SIG-M5 (cell line): ENCODE measurements around the gene LBHD2.
"Not testable (repeated sequence)": the region's sequence is repeated elsewhere in the genome, so short reads cannot be mapped to it uniquely, and the experiment has no call there.

ENCODE experiments used
- DNase-seq: peaks from one replicate; lab custom pipeline; 2025; lab: John Stamatoyannopoulos, UW

The LBHD2 gene

DNA sequence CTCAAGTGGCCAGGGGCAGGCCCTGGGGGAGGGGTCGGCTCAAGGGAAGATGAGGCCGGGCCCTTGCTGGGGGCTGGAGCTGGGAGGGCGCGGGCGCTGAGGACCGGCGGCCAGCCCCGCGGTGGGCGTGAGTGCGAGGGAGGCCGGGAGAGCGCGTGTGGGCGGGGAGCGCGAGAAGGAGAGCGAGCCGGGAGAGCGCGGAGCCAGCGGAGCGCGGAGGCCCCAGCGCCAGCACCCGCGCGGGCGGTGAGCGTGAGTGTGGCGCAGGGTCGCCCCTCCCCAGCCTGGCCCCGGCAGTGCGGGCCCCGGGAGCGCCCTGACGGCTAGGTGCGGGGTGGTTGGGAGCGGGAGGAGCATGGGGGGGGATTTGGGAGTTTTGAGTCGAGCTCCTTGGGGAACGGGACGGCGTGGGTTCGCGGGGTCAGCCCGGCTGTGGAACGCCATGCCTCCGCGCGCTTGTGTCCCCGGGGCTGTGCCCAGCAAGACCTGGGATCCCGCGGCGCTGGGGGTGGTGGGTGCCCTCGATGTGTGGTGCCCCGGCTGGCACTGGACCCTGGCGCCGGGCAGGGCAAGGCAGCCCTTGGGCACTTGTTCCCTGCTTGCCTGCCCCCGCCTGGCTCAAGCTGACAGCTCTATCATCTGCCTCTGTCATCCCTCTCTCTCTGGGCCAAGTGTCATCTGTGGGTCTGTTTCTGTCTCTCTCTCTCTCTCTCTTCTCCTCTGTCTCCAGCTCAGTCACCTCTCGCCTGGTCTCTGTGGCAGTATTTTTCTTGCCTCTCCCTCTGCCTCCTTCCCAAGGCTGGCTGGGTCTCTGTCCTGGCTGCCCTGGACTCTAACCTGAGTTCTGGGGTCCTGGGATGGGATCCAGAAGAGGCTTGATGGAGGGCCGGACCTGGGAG lies at the start of gene LBHD2:
TSS of gene LBHD2 (plus strand) at position 190 of the 899 bp plus-strand sequence. CDS start 1,803 bp downstream, outside the sequence.
- no peak for DNase-seq

DNA sequence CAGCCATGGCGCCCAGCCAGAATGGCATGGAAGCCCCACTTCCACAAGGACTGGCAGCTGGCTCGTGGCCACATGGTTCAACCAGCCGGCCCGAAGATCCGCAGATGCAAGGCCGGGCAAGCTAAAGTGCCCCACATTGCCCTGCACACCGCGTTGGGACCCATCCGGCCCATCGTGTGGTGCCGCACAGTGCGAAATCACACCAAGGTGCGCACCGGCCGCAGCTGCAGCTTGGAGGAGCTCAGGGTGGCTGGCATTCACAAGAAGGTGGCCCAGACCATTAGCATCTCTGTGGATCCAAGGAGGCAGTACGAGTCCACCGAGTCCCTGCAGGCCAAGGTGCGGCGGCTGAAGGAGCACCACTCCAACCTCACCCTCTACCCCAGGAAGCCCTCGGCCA lies 42.5 kb upstream of the LBHD2 start:
- DNase-seq = no peak

DNA sequence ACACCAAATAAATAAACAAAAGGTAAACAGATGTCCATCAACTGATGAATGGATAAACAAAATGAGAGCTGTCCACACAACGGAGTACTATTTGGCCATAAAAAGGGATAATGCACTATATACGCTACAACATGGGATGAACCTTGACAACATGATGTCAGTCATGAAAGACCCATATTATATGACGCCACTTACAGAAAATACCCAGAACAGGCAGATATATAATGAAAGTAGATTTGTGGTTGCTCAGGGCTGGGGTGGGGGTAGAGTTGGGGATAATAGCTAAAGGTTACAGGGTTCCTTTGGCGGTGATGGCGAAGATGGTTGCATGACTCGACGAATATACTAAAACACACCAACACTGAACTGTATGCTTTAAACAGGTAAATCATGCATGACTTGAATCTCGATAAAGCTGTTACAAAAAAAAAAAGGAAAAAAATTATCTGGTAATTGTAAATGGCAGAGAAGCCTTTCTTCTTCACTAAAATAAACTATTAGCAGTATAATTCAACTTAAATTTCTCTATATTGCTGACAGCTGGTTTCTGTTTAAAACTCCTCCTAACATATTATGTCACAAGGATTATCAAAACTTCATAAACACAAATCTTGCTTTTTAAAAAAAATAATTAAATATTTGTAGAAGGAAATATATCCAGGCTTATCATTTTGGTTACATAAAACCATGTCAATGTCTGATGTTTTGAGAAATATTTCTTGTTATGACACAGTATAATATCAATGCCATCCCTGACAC lies 40.6 kb upstream of the LBHD2 start:
- DNase-seq = no peak

DNA sequence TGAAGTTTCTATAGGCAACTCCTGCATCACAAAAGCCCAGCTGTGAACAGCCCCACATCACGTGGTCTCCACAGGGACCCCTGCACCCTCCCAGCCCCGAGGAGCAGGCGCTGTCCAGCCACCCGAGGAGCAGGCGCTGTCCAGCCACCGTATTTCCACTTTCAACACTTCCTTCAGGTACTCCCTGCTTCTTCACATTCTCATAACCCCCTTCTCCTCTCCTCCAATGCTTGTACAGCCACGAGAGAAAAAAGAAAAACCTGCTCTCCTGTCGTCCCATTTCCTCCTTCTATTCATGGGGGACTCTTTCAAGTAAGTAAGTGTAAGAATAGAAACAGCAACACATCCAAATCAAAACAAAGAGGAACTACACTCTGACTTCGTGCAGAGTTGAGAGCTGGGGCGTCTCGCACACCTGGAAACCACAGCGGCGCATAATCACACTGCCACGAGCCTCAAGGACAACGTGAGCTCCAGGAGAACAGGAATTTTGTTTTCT lies 38.6 kb upstream of the LBHD2 start:
- no peak for DNase-seq

DNA sequence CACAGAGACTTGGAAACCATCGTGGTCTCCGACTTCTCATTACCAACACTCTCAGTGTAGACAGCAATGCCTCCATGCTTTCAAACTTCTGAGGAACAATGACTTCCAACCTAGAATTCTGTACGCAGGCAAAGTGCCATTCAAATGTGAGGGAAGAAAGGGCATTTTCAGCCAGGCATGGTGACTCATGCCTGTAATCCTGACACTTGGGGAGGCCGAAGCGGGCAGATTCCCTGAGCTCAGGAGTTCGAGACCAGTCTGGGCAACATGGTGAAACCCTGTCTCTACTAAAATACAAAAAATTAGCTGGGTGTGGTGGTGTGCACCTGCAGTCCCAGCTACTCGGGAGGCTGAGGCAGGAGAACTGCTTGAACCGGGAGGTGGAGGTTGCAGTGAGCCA lies 36.6 kb upstream of the LBHD2 start:
- not testable (repeated sequence) for DNase-seq

DNA sequence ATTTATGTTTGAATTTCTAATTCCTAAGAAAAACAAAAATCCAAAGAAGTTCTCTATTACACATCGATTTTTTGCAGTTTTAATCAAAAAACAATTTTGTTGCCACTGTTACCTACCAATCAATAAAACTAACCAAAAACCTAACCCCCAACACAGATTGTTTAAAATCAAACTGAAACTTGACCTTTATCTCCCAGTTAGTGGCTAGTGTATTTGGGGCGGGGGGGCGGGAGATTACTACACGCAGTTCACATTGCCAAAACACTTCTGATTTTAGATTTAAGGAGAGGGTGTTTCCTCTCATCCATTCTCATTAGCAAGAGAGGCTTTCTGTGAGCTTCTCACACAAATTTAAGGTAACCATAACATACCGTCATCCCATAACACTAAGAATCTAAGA lies 33.1 kb upstream of the LBHD2 start:
- no peak for DNase-seq

DNA sequence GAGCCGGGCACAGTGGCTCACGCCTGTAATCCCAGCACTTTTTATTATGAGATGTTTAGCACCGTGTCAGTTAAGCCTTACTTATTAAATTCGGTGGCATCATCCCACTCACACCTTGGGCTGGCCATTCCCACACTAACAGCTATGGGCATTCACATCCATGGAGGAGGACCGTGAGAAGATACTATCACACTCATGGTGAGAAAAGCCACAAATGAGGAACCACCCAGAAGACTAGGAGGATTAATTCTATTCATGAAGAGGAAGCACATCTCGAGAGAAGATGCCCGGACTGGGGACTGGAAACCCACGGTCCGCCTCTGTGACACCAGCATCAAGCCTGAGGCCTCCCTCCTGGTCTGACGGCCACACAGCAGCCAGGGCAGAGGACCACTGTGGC lies 31.6 kb upstream of the LBHD2 start:
- no peak for DNase-seq

DNA sequence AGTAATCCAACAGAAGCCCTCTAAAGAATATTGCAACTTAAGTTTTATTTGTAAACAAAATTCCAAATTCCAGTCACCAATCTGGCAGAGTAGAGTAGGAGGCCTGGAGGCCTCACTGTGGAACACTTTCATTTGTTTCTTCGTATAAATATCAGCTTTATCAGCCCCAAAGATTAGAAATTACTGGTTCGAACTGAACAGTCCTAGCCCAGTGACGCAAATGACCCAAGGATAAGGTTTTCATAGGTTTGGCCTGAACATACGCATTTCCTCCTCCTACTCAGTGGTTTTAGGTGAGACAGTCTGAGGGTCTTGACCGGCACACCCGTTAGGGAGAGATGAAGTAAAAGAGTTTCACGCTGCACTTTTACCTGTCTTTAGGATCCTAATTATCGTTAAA lies 28.3 kb upstream of the LBHD2 start:
- DNase-seq = no peak

DNA sequence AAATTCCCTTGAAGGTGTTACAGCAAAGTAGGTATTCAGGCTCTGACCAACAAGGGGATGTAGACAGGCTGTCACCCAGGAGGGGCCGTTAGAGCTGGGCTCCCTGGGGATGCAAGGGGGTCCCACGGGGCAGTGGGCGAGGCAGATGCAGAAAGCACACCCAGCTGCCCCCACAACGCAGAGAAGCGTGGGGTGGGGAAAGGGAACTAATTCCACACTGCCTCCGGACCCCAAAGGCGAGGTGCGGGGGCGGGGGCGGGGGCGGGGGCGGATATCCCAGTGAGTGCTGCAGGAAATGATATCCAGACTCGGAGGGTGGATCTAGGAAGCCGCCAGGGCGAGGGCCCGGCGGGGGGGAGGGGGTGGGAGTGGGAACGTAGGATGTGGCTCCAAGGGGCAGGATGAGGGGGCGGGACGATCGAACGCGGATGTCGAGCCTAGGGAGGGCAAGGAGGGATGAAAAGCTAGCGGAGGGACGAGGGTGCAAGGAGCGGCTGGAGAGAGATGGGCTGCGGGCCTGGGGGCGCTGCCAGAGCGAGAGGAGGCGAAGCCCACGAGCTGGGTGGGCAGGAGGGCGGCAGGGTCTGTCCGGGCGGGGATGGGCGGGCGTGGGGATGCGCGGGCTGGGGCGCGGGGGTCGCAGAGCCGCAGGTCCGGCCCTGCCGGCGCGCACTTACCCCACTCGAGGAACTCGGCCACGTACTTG lies 27.5 kb upstream of the LBHD2 start:
- DNase-seq = no peak

DNA sequence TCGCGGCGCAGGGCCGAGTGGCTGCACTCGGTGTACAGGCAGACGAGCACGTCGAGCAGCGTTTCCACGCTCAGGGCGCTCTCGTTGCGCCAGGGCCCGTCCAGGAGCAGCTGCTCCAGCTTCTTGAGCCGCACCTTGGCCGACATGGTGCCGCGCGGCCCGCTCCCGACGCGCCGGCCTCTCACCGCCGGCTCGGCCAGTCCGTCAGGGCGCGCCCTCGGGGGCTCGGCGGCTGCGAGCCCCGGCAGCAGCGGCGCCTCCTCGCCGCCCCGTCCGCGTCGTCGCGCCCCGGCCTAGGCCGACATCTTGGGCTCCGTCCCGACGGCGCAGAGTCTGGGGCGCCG lies 27.0 kb upstream of the LBHD2 start:
- no peak for DNase-seq

DNA sequence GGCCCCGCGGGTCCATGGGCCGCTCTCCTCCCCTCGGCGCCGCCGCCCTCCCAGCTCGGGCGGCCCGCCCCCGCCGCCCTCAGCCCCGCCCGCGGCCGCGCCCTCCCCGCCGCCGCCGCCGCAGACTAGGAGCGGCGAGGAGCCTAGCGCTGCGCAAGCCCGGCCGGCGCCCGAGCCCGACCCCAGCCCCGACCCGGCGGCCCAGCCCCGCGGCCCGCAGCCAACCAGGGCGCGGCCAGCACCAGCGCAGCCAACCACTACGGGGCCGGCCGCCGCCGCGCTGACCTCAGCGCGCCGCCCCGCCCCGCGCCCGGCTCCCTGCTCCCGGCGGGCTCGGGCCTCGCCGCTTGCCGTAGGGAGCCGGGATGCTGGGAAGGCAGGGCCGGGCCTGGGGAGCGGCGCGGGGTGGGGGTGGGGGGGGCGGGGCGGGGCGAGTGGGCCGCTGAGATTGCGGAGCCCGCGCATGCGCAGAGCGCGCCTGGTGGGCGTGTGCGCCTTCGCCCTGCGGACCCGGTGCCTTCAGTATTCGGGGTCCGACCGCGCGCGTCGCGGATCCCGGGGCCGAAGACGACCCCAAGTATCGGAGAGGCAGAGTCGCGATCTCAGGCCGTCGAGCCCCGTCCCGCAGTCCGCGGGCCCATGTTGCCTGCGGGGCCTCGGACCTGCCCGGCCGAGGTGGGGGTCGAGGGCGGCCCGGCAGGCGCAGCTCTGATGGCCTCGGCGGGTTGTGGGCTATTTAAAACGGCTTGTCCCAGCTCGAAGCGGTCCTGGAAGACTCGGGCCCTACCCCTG lies 26.4 kb upstream of the LBHD2 start, which contains the start of gene CDC42BPB:
TSS of gene CDC42BPB (minus strand) at position 178 of the 792 bp plus-strand sequence. CDS start 376 bp downstream, outside the sequence.
- DNase-seq = no peak

DNA sequence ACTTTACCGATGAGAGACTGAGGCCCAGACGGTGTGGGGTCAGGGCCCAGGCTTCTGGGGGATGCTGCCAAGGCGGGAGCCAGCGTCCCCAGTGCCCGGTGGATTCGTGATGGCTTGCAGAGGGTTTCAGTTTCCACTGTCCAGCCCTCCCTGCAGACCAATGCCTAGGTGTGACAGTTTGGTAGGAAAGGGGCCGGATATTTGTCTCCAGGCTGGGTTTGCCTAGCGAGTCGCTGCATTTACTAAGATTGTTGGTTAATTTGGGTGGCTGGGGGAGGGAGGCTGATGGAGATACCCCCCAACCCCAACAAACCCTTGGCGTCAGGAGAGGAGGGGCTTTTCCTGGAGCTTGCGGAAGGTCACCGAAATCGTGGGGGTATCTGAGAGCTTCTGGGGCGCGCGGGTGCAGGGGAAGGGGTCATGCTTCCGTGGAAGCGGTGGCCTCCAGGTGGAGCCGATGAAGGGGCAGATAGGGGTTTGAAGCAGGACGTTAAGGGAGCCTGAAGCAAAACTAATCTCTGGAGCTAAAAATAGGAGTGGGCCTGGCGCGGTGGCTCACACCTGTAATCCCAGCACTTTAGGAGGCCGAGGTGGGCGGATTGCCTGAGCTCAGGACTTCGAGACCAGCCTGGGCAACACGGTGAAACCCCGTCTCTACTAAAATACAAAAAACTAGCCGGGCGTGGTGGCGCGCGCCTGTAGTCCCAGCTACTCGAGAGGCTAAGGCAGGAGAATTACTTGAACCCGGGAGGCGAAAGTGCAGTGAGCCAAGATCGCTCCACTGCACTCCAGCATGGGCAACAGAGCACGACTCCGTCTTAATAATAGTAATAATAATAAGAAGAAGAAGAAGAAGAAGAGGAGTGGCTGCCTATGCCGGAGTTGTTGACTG lies 25.6 kb upstream of the LBHD2 start:
- DNase-seq = no peak

DNA sequence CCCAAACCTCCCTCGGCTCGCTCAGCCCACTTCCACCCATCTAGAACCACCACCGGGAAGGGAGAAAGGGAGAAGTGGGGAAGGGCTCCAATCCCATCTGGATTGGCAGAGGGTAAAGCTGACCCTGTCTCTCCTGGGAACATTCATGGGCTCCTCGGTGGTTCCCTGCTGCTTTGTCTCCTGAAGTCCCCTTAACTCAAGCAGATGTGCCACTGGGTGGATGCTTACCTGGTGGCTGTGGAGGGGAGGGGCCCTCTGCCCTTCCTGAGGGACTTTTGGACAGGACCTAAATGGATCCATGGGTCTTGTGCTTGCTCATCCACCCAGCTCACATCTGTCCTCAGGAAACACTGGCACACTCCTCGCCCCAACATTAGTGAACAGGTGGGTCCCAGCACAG lies 24.5 kb upstream of the LBHD2 start:
- no peak for DNase-seq

DNA sequence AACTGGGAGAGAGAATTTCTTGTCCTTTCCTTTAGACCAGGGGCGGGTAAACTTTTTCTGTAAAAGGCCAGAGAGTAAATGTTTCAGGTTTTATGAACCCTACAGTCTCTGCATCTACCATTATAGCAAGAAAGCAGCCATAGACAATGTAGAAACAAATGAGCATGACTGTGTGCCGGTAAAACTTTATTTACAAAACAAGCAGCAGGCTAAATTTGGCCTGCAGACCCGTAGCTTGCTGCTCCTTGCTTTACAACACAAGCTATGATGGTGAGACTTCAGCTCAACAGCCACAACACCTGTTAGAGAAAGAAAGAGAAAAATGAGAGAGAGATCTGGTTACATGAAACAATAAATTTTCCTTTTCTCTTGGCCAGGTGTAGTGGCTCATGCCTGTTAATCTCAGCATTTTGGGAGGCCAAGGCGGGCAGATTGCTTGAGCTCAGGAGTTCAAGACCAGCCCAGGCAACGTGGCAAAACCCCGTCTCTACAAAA lies 22.5 kb upstream of the LBHD2 start:
- no peak for DNase-seq

DNA sequence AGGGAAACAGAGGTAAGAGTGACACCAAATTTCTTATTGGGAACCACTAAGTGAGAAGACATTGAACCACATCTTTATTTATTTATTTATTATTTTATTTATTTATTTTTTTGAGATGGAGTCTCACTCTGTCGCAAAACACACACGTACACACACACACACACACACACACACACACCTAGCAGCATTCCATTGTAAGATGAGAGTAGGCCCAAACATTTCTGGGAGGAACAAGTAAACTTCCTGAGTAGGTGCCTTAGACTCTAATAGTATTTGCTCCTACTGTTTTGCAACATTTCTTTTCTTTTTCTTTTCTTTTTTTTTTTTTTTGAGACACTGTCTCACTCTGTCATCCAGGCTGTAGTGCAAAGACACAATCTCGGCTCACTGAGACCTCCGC lies 19.6 kb upstream of the LBHD2 start:
- DNase-seq = no peak

DNA sequence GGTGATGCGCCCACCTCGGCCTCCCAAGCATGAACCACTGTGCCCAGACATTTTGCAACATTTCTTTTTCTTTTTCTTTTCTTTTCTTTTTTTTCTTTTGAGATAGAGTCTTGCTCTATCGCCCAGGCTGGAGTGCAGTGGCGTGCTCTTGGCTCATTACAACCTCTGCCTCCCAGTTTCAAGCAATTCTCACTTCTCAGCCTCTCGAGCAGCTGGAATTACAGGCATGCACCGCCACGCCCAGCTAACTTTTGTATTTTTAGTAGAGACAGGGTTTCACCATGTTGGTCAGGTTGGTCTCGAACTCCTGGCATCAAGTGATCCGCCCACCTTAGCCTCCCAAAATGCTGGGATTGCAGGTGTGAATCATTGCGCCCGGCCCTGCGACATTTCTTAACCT lies 19.0 kb upstream of the LBHD2 start:
- no peak for DNase-seq

DNA sequence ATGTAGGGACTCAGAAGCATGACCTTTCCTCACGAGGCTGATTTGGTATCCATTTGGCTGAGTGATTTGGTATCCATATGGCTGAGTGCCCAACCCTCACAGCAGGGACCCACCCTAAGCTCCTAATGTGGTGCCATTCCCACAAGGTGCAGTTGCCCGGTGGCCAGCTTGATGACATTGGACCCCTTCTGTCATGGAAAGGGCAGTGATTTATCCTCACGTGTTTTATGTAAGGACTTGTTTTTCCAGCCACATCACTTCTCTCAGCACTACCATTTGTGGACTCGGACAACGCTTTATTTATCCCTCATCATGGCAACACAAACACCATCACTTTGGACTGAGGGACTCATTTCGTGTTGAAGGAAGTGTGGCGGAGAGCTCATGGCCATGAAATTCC lies 18.1 kb upstream of the LBHD2 start:
- no peak for DNase-seq

DNA sequence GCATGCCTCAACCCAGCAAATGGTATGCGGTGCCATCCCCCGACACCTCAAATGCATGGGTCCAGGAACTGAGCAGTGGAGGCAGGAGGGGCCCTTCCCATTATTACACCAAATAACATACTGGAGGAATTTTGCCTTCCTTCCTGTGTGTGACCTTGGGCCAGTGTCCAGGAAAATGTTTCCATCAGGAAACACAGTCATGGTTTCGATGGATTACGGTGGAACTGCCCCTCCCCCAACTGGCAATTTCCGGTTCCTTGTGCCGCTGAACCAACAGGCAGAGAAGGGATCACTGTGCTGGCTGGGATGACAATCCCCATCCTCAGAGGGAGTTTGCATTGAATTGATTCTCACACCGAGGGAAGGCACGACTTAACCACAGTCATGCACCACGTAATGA lies 17.6 kb upstream of the LBHD2 start:
- DNase-seq = no peak

DNA sequence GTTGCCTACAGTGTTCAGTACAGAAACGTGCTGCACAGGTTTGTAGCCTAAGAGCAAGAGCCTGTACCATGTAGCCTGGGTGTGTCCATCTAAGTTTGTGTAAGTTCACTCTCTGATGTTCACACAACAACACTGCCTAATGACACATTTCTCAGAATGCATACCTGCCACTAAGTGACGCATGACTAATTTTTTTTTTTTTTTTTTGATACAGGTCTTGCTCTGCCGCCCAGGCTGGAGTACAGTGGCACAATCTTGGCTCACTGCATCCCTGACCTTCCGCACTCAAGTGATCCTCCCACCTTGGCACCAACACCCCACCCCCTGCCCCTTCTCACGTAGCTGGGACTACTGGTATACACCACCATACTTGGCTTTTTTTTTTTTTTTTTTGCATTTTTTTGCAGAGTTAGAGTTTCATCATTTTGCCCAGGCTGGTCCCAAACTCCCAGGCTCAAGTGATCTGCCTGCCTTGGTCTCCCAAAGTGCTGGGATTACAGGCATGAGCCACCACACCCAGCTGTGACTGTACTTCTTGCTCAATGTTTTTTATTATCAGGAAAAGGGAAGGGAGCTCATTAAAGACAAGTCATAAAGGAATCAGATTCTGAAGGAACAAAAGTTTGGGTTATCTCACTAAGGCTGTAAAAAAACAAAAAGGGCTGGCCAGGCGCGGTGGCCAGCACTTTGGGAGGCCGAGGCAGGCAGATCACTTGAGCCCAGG lies 16.6 kb upstream of the LBHD2 start:
- no peak for DNase-seq
